Smooth muscle cell (in vitro differentiated cells): ENCODE measurements around the gene FOXP1. TPM values are rescaled to one million over a fixed set of nuclear protein-coding genes. Genes with fewer than 3 reads are reported as not detected.

ENCODE experiments used
- DNase-seq: peaks from one replicate; lab custom pipeline; 2025; ENCODE audit not compliant: unreplicated experiment; lab: John Stamatoyannopoulos, UW
- H2AFZ ChIP-seq: fragments of 200-600 bp; sonication (generic); 2 replicates; pipeline ENCODE4 v1.6.0; 2016; ENCODE audit warnings: antibody characterized with exemption, low read depth, mild to moderate bottlenecking
- H3F3A ChIP-seq: fragments of 200-600 bp; sonication (generic); 2 replicates; pipeline ENCODE4 v1.6.0; 2017; ENCODE audit warnings: antibody characterized with exemption, low read depth
- H3K27ac ChIP-seq: fragments of 200-600 bp; sonication (generic); 2 replicates; pipeline ENCODE4 v1.5.1; 2016; ENCODE audit warnings: low read depth, mild to moderate bottlenecking
- H3K27me3 ChIP-seq: fragments of 200-600 bp; sonication (generic); 2 replicates; pipeline ENCODE4 v1.6.1; 2016; ENCODE audit warnings: low read depth, mild to moderate bottlenecking
- H3K36me3 ChIP-seq: fragments of 200-600 bp; sonication (generic); 2 replicates; pipeline ENCODE4 v1.5.1; 2016; ENCODE audit warnings: low read depth
- H3K4me1 ChIP-seq: fragments of 200-600 bp; sonication (generic); 2 replicates; pipeline ENCODE4 v1.5.1; 2016; ENCODE audit warnings: low read depth
- H3K4me2 ChIP-seq: fragments of 200-600 bp; sonication (generic); 2 replicates; pipeline ENCODE4 v1.6.0; 2016; ENCODE audit warnings: mild to moderate bottlenecking
- H3K4me3 ChIP-seq: fragments of 200-600 bp; sonication (generic); 2 replicates; pipeline ENCODE4 v1.5.1; 2016; ENCODE audit warnings: mild to moderate bottlenecking
- H3K79me2 ChIP-seq: fragments of 200-600 bp; sonication (generic); 2 replicates; pipeline ENCODE4 v1.6.0; 2016; ENCODE audit warnings: low read depth, mild to moderate bottlenecking
- H3K9ac ChIP-seq: fragments of 200-600 bp; sonication (generic); 2 replicates; pipeline ENCODE4 v1.6.0; 2016; ENCODE audit warnings: low read depth
- H3K9me3 ChIP-seq: fragments of 200-600 bp; sonication (generic); replicated peaks from 2 replicates; pipeline ENCODE4 v1.5.1; 2016; ENCODE audit warnings: low read depth
- H4K20me1 ChIP-seq: fragments of 200-600 bp; sonication (generic); 2 replicates; pipeline ENCODE4 v1.6.0; 2016; ENCODE audit warnings: low read depth
- WGBS: methylation state at CpG from one replicate; pipeline ENCODE4 v1.1.7; 2016; ENCODE audit warnings: low lambda C conversion rate; 5-methylcytosine and 5-hydroxymethylcytosine counted together
- polyA plus RNA-seq: library from polyadenylated mRNA; unstranded; fragments of >200 nt; fragmentation: Nextera tagmentation; extraction: Ambion mirVana; gene quantifications from 2 replicates; pipeline ENCODE4 v1.2.1, GENCODE V29; 2016
- total RNA-seq: library from RNA; depleted of rRNA; stranded (reverse); fragments of >200 nt; gene quantifications from 2 replicates; pipeline ENCODE4 v1.2.3, GENCODE V29; 2014
- TF ChIP-seq, protein P1 (sequence below): fragments of 200-600 bp; sonication (generic); IDR thresholded peaks from 2 replicates; pipeline ENCODE4 v1.5.1; 2017; ENCODE audit warnings: borderline replicate concordance, mild to moderate bottlenecking, antibody characterized with exemption; ENCODE audit not compliant: insufficient read depth, poor library complexity, severe bottlenecking

FOXP1 gene
- total and polyA plus RNA-seq, 2 experiments from 2014 or later = 40.9 to 68.0 TPM

DNA sequence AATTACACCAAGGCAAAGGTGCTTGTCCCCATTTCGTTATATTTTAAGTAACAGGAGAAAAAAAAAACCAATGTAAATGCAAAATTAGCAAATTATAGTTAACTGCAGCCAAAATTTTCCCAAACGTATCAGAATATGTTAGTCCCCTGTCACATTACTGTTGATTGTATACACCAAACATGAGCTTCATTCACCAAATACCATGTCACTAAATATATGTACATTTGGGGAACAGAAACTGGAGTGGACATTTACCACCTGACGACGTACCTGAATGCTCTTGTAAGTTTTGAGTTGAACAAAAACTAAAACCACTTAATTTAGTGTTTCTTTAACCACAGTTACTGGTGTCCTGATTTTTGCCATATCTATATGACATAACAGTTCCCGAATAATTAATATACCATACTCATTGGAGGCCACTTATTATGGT lies 3.3 kb upstream of the FOXP1 start:
- peaks cover 4% of the 10 kb centered on the region for H3F3A ChIP-seq
- H3K9me3 ChIP-seq = no peaks in the 10 kb centered on the region
- H3K27me3 ChIP-seq = no peaks in the 10 kb centered on the region
- H3K4me3 ChIP-seq = no peak overlapping the region
- no peak overlapping the region for H3K9ac ChIP-seq
- H3K4me1 ChIP-seq = peaks cover 16% of the 10 kb centered on the region
- H2AFZ ChIP-seq = no peak overlapping the region
- H3K79me2 ChIP-seq = peaks cover 16% of the 10 kb centered on the region
- 37% methylated on average over 5 of the region's 5 CpGs for WGBS
- no peaks in the 10 kb centered on the region for H3K36me3 ChIP-seq
- H4K20me1 ChIP-seq = no peaks in the 10 kb centered on the region
- no peak for DNase-seq
- H3K27ac ChIP-seq = peak overlapping the region; percentile 66
- no peak overlapping the region for H3K4me2 ChIP-seq
- TF ChIP-seq, protein P1, sequence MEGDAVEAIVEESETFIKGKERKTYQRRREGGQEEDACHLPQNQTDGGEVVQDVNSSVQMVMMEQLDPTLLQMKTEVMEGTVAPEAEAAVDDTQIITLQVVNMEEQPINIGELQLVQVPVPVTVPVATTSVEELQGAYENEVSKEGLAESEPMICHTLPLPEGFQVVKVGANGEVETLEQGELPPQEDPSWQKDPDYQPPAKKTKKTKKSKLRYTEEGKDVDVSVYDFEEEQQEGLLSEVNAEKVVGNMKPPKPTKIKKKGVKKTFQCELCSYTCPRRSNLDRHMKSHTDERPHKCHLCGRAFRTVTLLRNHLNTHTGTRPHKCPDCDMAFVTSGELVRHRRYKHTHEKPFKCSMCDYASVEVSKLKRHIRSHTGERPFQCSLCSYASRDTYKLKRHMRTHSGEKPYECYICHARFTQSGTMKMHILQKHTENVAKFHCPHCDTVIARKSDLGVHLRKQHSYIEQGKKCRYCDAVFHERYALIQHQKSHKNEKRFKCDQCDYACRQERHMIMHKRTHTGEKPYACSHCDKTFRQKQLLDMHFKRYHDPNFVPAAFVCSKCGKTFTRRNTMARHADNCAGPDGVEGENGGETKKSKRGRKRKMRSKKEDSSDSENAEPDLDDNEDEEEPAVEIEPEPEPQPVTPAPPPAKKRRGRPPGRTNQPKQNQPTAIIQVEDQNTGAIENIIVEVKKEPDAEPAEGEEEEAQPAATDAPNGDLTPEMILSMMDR = no peak

DNA sequence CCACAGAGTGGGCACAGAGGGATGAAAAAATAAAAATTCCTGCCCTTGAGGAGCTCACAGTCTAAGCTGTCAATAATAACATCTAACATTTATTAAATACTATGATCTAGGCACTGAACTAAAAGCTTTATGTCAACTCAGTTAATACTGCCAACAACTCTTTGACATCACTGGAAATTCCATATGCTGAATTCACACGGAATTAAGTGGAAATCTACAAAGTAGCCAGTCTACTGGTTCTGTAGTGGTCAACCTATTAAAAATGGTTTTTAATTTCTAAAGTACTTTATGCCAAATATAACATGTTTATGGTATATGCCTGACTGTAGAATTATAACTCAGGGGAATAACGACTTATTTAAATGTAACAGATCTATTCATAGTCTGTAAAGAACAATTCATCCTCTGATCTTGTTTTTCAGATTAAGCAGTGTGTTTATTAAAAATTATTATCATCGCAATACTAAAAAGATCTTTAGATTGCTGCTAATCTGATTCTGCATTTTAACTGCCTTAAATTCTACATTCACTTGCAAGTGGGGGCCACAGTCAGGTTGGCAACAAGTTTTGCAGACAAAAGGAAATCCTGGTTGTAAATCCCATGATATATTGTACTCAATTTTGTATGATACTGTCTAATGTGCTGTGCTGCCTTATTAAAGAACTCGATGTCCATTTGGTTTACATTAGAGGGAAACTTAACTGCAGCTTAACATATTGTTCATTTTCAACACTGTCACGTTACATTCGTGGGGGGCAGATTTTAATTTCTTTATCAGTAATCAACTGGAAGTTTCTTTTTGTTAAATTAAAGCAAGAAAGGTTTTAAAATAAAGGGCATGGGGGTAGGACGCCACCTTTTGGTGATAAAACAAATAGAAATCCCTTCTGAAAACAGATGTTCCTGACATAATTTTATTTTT lies 2.6 kb upstream of the FOXP1 start:
- no peaks in the 10 kb centered on the region for H3K27me3 ChIP-seq
- peak overlapping the region; percentile 5 for H3K4me3 ChIP-seq
- H3K27ac ChIP-seq = peak overlapping the region; percentile 87
- no peak overlapping the region for H3K9ac ChIP-seq
- 33% methylated on average over 7 of the region's 7 CpGs for WGBS
- H3K79me2 ChIP-seq = peaks cover 23% of the 10 kb centered on the region
- peaks cover 13% of the 10 kb centered on the region for H3K4me1 ChIP-seq
- DNase-seq = no peak
- H4K20me1 ChIP-seq = no peaks in the 10 kb centered on the region
- H2AFZ ChIP-seq = no peak overlapping the region
- TF ChIP-seq, protein P1 = peak; percentile 62
- no peaks in the 10 kb centered on the region for H3K36me3 ChIP-seq
- peaks cover 4% of the 10 kb centered on the region for H3F3A ChIP-seq
- peak overlapping the region; percentile 99 for H3K4me2 ChIP-seq
- H3K9me3 ChIP-seq = no peaks in the 10 kb centered on the region

DNA sequence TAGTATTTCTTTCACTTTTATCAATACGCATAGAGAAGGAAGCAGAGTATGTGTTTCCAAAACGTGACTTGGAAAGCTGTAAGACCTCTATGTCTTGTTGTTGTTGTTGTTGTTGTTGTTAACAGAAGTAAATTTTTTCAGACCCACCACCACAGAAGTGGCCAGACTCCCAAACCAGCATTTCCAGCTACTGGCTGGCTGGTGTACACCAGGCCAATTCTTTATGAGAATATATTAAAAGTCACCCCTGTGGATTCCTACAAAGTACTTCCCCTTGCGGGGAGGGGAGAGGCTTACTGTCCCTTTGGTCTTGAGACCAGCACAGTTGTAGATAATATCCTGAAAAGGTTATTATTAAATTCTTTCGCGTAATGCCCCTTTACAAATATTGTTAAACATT lies 1.6 kb upstream of the FOXP1 start:
- Histone ChIP-seq H4K20me1 (no peaks in the 10 kb centered on the region), H3K4me1 (peaks cover 22% of the 10 kb centered on the region), H3K79me2 (peaks cover 33% of the 10 kb centered on the region), H3K4me3 (peak overlapping the region; percentile 93), H2AFZ (no peak overlapping the region), H3K9me3 (no peaks in the 10 kb centered on the region), H3K4me2 (peak overlapping the region; percentile 99), H3K27me3 (no peaks in the 10 kb centered on the region), H3K9ac (peak overlapping the region; percentile 9), H3F3A (peaks cover 4% of the 10 kb centered on the region), H3K36me3 (no peaks in the 10 kb centered on the region), H3K27ac (peak overlapping the region; percentile 87)
- TF ChIP-seq, protein P1 = no peak
- 70% methylated on average over 5 of the region's 5 CpGs for WGBS
- DNase-seq = no peak
